Activated CD8-positive, alpha-beta memory T cell treated with anti-CD3 and anti-CD28 coated beads, Interleukin-2, amount 50 U/mL, for 24 hours (primary cell): ENCODE results near the gene COL1A2.

ENCODE experiments used
- DNase-seq: peaks from one replicate; pipeline ENCODE4 v3.0.0-alpha.2; 2020; ENCODE audit errors: extremely low read depth

COL1A2 gene

GRCh38 chr7:94410413-94411187 lies 15.9 kb downstream of the COL1A2 start:
- no peak for DNase-seq

DNA sequence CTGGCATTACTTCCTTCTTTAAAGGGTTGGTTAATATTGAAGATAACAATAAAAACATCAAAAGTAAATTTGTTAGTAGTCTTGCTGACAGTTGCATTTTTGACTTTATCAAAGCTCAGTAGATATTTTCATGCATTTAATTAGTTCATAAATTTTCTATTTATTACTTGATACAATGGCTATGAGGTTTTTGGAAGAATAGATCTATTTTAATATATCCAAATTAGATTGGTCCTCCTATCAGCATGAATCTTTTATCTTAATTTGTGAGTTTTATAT lies 16.4 kb downstream of the COL1A2 start:
- no peak for DNase-seq

GRCh38 chr7:94412762-94413322 lies 18.1 kb downstream of the COL1A2 start:
- DNase-seq, result no peak

DNA sequence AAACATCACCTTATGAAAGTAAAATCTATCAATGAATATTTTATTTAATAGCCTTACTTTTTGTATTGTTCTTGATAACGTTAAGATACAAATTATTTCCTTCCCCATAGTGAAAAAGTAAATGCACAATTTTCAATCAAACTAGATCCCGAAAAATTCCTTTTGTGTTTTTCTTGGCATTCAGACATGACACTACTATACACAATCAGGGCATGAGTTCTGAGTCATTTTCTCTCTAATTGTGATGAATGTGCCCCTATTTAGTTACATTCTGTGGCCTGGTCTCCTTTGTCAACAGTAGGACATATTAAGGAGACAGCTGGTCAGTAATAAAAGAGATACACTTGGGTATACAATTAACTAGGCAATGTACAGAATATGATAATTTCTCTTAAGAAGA lies 19.8 kb downstream of the COL1A2 start:
- no peak for DNase-seq

DNA sequence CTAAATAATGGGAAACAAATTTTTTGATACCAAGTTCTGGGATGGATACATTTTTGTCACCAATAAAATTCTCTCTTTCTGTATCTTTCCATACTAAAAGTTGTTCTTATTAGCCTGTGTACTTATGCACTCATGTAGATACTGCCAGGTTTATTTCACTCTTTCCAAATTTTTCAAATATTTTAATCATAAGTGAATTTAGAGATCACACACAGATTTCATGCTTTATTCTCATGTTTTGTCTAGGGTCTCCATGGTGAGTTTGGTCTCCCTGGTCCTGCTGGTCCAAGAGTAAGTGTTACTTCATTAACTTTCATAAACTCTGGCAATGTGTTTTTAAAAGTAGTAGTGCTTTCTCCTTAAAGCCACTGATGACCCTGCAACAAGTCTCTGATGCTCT lies 20.3 kb downstream of the COL1A2 start:
- DNase-seq, result no peak

DNA sequence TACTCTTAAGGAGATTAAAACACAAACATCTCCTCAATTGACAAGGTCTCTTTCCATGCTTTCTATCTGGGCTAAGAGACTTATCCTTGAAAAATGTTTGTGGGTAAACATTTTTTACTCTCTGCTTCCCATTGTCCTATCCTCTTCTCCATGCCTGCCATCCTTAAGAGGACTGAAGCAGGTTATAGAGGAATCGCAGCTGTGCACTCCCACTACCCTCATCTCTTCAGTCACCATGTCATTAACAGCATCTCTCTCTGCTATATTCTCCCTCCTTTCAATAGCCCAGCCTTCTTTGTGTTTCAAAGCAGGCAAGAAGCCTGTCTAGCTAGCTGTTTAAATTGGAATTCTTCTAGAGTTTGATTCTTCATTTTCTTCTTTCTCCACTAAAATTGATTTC lies 22.6 kb downstream of the COL1A2 start:
- DNase-seq, result no peak

DNA sequence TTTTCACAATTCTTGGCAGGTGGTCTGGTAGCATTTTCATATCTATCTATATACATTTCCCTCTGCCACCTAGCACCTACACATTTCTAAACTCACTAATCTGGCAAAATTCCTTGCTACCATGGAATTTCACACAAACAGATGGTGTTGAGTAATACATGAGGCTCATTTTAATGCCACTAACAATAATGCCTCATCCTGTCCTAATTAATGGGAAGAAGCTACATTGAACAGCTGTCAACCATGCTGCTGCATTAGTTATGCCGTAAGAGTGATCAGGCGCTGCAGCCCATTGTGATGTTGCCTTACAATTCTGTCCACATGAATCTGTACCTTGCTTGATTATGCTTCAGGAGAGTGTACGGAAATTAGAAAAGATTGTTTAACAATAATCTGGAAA lies 23.2 kb downstream of the COL1A2 start:
- DNase-seq, result no peak

DNA sequence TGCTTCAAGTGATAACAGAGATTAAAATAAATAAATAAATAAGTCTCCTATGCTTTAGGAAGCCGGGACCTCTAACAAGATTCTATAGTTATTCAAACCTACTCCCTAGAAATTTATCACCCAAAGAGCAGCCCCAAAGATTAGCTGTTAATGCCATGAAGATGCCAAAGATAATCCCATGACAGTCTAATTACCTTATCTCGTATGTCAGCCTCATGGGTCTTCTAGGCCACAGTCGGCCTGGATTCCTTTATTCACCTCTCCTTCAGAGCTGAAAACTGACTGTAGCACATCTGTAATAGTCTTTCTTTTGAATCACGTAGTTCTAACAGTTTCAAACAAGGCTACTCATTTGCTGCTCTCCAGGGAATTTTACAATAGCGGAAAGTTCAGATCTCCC lies 24.2 kb downstream of the COL1A2 start:
- no peak for DNase-seq

DNA sequence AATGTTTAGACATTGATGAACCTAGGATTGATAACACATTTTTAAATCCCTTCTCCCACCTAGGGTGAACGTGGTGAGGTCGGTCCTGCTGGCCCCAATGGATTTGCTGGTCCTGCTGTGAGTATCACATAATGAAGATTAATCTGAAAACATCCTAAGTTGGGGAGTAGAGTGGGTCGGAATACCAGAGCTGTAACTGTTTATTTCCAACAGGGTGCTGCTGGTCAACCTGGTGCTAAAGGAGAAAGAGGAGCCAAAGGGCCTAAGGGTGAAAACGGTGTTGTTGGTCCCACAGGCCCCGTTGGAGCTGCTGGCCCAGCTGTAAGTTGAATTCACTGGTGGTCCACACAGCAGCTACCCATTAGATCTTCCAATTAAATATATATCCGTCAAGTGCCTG lies 25.6 kb downstream of the COL1A2 start:
- DNase-seq, result no peak

DNA sequence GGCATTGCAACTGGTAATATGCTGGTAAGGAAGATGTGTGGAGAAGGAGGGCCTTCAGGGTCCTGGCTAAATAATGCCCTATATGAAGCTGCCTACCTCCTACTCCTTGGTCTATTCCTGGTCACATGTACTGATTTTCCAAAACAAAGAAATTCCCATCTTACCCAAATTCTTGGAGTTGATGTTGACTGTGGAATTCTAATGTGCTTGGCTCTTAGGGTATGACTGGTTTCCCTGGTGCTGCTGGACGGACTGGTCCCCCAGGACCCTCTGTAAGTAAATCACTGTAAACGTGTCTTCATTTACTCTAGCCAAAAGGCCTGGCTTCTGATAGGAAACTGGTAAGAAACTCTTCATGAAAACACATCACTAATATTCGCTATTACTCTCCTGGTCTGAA lies 27.0 kb downstream of the COL1A2 start:
- DNase-seq, result no peak

GRCh38 chr7:94422136-94422535 lies 27.4 kb downstream of the COL1A2 start:
- DNase-seq, result no peak

- no peak for DNase-seq
These were observed 28.2 kb downstream of the COL1A2 start for GRCh38 chr7:94422827-94423460.

DNA sequence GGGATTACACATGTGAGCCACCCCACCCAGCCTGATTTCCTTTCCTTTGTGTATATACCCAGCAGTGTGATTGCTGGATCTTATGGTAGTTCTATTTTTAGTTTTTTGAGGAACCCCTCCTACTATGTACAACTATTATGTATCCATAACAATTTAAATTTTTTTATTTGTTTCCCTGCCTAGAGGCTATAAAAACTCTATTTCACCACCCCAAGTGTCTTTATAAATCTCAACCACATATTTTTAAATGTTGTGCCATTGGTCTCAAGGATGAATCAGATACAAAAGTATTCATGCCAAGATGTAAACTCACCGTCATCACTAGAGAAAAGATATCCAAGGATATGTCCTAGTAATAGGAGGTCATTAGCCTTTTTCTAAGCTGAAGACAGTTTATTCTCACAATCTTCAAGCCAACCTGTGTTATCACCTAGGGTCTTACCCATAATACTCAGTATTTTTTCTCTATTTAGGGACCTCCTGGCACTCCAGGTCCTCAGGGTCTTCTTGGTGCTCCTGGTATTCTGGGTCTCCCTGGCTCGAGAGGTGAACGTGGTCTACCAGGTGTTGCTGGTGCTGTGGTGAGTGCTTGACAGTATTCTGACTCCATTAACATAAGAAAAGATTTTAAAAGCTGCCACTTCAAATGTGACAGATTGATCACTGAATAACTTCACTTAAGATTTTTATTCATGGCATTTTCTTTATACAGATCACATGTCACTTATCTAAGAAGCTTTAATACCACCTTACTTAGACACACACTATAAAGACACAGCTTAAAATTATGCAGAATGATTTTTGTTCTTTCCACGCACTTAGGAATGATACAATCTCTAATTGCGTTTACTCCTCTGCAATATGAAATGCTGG lies 29.4 kb downstream of the COL1A2 start:
- DNase-seq, result no peak

- no peak for DNase-seq
These were observed 30.9 kb downstream of the COL1A2 start for GRCh38 chr7:94425546-94425945.

DNA sequence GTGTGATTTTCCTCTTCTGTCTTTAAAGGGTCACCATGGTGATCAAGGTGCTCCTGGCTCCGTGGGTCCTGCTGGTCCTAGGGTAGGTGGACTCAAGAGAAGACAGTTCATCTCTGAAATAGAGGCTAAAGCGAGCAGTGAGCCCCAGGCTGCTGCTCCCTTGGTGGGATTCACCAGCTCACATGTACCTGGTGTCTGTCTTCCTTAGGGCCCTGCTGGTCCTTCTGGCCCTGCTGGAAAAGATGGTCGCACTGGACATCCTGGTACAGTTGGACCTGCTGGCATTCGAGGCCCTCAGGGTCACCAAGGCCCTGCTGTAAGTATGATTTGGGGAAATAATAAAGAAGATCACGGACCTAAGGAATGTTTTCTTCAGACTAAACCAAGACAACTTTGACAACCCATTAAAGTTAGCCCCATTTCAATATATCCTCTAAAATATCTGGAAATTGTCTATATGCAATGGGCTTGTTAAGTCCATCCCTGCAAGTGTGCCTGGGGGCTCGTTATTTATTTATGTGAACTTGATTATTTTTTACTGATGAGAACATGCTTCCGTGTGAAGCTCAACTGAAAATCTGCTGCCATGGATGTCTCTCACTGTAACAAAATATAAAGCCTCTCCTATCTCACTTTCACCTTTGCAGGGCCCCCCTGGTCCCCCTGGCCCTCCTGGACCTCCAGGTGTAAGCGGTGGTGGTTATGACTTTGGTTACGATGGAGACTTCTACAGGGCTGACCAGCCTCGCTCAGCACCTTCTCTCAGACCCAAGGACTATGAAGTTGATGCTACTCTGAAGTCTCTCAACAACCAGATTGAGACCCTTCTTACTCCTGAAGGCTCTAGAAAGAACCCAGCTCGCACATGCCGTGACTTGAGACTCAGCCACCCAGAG lies 32.5 kb downstream of the COL1A2 start:
- DNase-seq, result no peak

DNA sequence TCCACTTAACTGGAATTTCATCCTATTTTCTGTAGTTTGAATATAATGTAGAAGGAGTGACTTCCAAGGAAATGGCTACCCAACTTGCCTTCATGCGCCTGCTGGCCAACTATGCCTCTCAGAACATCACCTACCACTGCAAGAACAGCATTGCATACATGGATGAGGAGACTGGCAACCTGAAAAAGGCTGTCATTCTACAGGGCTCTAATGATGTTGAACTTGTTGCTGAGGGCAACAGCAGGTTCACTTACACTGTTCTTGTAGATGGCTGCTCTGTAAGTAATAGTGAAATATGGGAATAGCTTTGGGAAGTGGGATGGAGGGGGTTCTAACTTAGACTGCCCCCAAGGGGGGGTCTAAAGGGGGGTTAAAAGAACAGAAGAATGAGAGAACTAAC lies 34.5 kb downstream of the COL1A2 start:
- DNase-seq, result no peak

DNA sequence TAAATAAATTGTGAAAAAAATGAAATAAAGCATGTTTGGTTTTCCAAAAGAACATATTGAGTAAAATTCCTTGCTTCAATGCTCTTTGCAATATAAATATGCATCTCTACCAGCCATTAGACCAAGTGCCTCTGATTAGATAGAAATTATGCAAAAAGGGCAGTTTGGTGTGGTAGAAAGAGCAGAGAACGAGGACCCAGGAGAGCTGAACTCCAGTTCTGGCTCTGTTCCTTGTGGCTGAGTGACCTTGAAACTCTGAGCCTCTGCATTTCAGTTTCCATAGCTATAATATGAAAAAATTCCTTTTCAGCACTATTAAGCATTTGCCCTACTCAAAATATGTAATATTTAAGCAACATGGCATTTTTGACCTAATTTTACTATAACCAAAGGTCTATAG lies 36.5 kb downstream of the COL1A2 start:
- DNase-seq, result no peak

- DNase-seq, result no peak
These were observed 37.1 kb downstream of the COL1A2 start for GRCh38 chr7:94431619-94432280.

GRCh38 chr7:94432281-94432670 lies 37.6 kb downstream of the COL1A2 start:
- DNase-seq, result no peak

- DNase-seq, result no peak
These were observed 38.1 kb downstream of the COL1A2 start for GRCh38 chr7:94432817-94433216.

GRCh38 chr7:94433224-94433623 lies 38.5 kb downstream of the COL1A2 start:
- DNase-seq, result no peak
